SW480 (cell line): ENCODE measurements around the gene MAB21L4.

Experiments
- DNase-seq: peaks from one replicate; pipeline ENCODE4 v3.0.0-alpha.2; 2016; ENCODE audit warnings: low spot score

The MAB21L4 gene

DNA sequence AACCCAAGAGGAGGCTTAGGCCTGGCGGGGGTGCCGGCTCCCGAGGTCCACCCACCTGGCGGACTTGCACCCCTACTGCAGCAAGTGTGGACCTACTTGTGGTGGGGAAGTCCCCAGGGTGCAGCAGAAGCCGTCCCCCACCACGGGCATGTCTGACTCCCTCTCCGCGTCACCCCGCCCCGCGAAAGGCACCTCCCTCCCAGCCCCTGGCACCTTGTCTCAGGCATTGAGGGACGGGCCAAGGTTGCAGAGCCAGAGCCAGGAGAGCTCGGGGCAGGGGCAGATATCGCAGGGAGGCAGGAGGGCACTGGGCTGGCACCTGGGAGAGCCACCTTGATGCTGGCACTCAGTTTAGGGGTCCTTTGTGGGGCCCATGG, 29.2 kb upstream of the MAB21L4 start:
- DNase-seq = no peak

DNA sequence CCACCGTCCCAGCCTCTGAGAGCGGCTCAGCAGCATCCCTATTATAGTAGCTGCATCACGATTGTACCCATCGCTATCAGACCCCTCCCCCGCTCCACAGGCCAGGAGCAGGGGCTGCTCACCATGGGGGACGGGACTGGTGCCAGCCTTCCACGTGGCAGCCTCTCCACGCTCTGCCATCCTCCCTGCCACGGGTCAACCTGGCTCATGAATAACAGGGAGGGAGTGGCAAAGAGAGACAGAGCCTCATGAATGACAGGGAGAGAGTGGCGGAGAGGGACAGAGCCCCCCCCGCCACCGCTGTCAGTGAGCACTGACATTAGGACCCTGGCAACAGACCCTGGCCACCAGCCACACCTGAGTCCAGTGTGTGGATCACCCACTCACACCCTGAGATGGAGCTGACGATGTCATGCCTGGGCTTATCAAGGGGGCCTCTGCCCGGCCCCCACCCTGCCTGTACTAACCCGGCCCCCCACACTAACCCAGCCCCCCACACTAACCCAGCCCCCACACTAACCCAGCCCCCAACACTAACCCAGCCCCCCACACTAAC, 27.1 kb upstream of the MAB21L4 start:
- DNase-seq = no peak

DNA sequence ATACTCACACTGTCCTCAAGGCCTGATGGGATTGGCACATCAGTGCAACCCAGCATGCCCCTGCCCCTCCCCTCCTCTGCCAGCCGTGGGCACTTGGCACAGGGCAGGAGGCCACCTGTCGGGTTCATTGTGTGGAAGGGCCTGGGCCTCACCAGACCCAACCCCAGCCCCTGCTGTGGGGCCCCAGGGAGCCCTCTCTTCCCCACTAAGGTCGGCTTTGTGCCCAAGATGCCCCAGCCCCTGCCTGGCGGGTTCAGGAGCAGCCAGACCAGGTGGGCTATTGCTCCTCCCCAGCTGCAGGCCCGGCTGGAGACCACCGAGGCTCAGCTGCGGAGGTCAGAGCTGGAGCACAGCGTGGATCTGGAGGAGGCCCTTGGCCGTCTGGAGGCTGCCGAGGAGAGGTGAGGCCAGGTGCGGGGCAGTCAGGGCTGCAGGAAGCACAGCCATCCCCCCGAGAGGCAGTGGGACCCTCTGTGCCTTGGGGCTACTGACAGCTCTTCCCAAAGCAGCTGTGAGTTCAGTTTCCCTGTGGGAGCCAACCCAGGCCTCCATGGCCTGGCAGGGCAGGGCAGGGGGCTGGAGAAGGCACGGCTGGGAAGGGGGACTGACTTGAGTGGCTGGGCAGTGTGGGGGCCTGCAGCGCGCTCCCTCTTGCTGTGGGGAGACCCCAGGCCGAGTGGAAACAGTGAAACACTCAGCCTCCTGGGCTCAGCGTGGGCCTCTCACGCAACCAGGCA, 26.5 kb upstream of the MAB21L4 start:
- no peak for DNase-seq

DNA sequence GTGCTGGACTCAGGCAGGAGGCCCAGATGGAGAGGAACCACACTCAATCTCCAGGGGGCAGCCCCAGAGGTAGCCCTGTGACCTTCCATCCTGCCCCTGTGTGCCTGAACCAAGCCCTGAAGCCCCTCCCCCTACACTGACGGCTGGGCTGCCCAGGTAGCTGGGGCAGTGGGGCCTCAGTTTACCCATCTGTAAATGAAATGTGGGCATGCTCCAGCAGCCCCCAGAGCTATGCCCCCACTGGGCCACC, 26.0 kb upstream of the MAB21L4 start:
- DNase-seq = no peak

DNA sequence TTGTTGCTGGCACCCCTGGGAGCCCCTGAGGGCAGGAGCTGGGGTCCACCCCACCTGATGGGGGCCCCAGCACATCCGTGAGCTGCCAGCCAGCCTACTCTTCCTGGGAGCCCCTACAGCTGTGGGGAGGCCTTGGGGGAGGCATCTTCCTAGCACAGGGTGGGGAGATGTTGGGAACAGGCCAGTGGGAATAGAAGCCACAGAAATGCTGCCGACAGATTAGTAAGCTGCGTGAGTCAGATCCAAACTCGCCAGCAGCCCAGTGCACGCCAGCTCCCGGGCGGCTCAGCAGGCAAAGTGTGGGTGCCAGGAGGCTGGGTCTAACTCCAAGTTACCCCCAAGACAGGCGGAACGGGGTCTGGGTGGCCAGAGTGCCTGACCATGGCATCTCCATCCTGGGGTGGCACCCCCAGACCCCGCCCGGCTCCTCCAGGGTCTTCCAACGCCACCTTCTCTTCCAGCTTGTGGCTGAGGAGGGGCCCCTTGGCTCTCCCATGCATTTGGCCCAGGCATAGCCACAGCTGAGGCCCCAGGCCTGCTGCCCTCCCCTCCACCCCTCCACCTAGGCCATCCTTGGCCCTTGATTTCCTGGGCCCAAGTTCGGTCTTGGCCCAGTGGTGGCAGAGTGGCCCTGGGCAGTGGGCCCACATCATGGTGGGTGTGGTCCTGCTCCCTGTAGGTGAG, 25.5 kb upstream of the MAB21L4 start:
- DNase-seq = peak; percentile 64

DNA sequence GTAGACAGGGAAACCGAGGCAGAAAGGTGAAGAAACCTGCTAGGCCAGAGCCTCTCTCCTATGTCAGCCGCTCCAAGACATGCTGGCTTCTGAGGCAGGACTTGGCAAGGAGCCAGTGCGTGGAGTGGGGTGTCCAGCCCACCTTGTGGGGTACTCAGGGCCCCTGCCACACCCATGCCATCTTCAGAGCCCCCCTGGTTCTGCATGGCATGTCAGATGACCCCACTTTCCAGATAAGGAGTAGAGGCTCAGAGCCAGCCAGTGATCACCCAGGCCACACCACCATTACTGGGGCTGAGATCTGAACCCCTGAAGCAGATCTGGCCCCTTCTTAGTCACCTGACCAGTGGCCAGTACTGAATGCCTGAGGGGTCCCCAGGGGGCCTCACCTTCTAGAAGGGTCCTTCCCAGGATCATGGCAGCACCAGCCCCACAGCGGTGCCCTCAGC, 24.9 kb upstream of the MAB21L4 start:
- no peak for DNase-seq

DNA sequence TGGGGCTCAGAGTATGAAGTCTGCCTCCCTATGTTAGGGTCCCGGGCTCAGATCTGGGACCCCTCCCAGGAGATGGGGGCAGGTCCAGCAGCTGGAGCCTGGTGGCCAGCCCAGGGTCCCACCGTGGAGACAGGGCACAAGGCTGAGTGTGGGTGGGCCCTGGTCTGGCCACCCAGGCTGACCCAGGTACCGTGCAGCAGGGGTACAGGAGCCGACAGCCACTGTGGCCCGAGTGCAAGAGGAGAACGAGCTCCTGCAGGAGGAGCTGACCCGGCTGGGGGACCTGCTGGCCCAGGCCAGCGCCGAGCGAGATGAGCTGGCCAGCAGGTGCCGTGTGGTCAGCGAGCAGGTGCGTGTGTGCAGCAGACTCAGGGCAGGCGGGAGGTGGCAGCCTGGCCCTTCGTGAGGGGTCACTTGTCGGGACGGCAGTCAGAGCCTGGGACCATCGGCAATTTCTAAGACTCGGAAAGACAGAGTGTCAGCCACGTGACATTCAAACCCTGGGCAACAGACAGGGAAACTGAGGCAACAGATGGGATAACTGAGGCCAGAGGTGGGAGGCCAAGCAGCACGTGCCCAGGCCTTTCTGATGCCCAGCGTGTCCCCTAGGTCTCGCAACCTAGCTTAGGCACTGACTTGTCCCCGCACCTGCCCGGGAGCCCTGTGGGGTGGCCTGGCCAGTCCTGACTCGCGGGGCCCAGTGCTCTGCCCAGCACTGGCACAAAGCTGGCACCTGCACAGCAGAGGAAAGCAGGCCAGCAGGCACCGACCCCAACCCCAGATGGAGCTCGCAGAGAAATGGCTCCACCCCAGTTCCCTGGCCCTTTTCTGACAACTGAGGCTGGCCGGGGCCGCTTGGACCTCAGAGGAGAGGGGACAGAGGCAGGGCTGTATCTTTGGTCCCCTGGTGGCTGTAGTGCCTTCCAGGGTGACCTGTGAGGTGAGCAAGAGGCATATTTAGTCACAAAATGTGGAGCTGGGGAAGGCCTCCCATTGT, 24.1 kb upstream of the MAB21L4 start:
- DNase-seq = no peak

DNA sequence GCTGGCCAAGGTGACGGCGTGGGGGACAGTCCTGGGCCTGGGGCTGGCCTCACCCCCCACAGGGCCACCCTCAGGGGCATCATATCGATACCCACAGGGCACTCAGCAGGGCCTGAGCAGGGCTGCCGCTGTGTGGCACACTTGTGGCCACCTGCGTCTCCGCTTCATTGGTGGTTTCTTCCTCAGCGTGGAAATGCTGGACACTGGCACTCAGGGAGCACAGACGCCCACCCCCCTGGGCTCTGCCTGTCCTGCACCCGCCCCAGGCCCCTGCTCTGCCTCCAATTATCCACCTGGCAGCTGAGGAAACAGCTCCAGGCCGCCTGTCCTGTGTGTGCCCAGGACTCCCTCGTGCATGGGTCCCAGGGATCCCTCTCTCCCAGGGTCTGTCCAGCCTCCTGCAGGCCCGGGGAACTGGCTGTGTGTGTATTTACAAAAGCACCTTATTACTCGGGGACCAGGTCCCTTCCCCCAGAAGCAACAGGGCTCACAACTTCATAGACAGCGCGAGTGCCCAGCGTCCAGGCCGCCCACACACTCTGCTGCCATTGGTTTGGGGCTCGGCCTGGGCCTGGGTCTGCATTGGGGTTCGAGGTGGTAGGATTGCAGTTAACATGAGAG, 23.3 kb upstream of the MAB21L4 start:
- DNase-seq = no peak

DNA sequence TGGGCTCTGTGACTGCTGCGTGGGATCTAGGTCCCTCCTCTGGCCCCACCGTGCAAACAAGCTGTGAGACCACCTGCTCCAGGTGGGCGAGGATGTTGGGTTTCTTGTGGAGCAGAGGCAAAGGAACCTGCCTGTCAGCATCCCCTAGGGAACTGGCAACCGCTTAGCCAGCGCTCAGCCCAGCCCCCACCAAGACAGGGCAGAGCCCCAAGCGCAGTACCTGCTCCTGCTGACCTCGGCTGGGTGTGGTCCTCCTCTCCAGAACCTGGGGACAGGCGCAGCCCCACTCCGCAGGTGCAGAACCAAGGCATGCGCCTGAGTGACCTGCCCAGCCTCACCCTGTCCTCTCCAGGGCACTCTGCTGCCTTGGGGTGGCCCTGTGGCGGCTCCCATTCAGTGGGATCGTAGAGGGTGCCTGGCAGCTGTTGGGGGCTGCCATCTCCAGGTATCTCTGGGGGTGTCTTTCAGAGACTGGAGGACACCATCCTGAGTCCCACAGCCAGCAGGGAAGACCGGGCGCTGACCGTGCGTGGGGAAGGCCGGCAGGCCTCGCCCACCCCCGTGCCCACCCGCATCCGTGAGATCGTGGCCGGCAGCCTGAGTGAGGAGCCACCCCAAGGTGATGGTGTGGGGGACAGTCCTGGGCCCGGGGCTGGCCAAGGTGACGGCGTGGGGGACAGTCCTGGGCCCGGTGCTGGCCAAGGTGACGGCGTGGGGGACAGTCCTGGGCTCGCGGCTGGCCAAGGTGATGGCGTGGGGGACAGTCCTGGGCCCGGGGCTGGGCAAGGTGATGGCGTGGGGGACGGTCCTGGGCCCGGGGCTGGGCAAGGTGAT, 22.5 kb upstream of the MAB21L4 start:
- DNase-seq = no peak

DNA sequence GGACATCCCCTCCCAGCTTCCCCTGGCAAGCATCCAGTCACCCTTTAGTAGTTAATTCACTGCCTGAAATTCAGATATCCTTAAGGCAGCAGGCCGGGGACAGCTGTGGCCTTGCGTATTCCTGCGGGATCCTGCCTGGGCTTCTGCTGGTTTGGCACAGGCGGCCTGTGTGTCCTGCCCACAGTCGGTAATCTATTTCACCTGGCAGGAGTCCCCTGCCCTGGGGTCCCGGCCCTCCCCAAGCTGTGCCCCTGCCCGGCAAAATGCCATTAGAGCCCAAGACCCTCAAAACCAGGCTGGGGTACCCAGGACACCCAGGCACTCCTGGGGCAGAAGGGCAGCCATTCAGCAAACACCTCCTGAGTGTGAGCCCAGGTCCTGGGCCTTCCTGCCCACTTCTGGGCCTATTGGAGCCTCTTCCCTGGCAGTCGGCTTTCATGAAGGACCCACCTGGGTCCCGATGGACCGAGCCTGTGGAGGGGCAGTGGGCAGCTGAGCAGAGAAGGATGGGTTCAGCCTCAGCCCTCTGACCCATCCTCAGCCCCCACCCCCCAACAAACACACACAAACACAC, 21.8 kb upstream of the MAB21L4 start:
- no peak for DNase-seq

DNA sequence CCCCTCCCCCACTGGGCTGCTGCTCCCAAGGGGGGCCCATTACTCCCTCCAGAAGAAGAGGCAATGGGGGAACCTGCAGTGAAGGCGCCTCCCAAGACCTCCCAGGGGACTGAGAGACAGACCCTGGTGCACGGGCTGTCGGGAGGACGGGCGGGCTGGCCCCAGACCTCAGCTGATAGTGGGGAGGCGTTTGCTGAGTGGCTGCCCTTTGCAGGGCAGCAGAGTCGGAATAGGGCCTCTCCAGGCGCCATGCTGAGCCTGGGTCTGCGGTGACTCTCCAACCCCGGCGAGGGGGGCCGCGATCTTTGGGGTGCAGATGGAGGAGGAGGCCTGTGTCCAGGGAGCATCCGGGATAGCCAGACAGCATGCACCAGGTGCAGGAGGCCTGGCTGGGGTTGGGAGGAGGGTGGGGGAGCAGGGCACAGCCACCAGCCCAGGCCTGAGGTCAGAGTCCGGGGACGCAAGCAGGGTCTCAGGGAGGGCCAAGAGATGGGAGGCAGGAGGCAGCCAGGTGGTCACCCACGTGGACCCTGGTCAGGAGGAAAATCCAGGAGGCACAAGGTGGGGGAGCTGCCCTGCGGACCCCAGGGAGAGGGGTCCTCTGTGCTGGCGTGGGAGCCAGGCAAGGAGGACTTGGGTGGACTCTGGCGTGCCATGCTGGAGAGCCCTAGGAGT, 21.2 kb upstream of the MAB21L4 start:
- DNase-seq = no peak

DNA sequence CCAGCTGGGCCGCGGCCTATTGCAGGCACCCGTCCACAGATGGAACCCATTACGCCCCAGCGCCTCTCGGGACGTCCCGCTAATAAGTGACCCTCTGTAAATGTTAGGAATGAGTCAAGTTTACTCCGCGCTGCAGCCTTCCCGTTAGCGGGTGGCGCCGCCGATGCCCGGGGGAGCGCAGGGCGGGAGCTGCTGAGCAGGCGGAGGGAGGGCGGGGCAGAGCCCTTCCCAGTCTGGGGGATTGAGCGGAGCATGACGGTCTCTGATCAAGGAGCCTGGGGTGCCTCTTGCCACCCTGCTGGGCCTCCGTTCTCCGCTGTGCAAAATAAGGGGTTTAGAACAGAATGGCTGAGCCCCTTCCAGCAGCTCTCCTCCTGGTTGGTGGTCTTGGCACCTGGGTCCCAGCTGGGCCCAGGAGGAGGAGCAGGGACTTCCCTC, 20.6 kb upstream of the MAB21L4 start:
- peak; percentile 38 for DNase-seq

DNA sequence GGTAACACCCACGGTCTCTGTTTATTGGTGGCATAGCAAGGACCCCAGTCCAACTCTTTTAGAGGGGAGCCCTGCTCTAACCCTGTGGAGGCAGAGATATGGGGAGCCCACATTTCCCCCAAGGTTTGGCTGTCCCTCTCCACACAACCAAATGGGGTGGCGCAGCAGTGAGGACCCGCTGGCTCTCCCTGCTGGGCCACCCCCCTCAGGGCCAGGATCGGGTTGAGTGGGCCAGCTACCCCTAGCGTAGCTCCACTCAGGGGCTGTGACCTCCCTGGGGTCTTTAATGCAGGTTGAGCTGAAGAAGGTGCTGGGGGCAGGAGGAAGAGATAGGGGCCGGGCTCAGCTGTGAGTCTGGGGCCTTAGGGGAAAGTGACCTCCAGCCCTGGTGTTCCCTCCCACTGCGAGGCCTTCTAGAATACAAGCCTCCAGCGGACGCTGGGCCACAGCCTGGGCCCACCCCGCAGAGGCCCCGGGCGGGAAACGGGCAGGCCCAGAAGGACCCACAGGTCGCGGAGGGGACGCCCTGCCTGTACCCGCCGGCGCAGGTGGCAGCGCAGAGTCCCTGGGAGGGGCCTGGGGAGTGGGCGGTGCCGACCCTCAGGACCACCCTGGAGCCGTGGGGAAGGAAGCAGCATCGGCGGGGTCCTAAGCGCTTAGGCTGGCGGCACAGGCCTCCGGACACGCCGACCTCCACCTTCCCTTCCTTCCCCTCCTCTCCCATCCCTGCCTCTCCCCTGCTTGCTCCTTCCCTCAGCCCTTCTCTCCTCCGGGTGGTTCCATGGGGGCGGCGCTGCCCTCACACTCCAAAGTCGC, 19.8 kb upstream of the MAB21L4 start:
- no peak for DNase-seq

DNA sequence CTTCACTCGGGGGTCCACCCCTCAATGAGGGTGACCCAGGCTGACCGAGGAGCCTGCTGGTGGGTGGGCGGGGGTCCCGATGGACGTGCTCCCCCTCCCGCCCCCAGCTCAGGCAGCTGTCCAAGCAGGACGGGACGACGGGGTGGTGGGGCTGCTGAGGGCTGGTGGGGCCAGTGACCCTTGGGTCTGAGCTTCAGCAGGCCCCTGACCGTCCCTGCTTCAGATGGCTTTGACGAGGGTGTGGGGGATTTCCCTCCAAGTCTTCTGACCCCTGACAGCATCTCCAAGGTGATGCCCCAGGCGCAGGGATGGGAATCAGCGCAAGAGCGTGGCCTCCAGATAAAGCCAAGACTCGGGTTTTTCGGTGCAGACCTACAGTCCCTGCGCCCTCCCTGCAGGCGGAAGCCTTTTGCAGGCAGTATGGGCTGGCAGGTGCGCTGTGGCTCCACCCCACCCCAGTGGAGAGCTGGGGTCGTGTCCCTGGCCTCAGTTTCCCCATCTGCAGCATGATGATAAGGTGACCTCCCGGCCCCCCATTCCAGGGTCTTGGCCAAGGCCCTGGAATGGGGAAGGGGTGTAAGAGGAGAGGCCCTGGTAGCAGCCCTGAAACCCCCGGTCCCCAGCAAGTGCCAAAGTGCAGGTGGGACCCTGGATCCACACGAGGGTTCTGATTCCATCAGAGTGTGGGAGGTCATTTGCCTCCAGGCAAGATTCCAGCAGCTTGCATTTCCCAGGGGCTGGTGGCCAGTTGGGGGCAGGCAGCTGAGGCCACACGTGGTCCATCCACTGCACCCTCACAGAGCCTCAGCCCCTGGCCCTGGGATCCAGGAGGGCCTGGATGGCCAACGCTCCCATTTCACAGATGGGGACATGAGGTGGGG, 18.9 kb upstream of the MAB21L4 start:
- DNase-seq = no peak

DNA sequence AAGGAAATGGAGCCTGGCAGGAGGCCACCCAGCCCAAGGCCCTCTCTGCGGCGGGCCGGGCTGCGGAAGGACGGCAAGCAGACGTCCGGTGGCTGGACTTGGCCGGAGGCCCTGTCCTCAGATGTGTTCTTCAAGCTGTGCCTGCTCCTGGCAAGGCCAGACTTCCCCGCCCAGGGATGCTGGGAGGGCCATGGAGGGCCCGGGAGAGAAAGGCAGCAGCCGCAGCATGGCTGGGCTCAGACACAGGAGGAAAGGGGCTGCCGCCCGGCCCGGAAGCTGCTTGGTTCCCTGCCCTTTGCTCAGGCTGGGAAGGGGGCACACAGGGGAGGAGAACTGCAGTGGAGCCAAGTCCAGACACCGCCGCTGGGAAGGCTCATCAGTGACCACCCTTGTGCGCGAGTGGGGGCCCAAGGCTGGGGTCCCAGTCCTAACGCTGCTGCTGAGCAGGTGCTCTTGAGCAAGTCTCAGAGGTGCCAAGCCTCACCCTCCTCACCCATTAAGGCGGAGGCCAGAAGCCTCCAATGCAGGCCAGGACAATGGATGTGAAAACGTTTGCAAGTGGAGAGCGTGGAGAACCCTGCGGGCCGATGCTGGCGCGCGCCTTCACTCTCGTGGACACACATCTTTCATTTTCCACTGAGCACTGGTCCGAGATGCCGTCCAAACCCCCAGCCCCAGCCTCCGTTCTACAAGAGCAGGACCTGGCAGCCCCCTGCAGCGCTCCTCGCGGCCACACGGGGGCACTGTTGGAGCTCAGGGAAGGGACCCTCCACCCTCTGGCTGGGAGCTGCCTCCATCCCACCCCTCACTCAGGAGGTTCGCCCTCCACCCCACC, 18.1 kb upstream of the MAB21L4 start:
- DNase-seq = no peak

DNA sequence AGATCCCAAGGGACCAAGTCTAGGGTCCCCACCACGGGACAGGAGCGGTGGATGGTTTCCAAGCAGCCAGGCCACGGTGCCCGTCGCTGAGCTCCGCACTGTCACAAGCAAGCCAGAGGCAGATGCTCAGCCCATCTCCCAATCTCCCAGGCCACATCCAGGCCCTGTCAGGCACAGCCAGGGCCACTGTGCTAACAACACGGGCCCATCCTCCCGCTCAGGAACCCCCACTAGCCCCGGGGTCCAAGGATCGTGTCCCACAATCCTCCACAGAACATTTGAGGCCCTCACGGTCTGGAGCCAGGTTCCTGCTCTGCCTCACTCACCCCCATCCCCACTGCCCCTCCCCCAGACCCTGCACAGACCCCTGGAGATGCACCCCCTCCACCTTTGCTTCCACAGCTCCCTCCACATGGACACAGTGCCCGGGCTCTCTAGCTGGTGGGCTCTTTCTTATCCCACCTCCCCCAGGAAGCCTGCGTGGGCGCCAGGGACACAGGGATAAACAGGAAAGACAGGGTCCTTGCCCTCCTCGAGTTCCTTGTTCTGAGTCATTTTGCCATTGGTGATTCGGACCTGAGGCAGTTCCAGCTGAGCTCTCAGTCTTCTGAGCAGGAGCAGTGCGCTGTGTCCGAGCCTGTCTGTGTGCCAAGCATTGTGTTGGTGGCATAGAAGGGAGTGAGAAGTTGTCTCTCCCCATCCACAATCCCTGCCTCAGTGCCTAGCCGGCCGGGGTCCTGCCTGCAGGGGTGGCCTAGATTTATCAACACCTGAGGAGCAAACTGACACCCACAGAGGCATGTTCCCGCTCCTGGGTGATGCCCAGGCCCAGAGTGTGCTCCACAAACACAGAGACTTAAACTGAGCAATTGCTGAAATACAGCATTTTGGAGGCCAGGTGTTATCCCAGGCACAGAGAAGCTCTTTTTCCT, 17.2 kb upstream of the MAB21L4 start:
- DNase-seq = no peak
